GM18505 (cell line): ENCODE measurements around the gene ERN1.
A peak's percentile ranks its signal among the peaks of the same experiment; 100 is the strongest.

Experiments used
- ATAC-seq: cut with Tn5 transposase; IDR thresholded peaks from one replicate; pipeline ENCODE4 v1.9.1; 2021; ENCODE audit not compliant: unreplicated experiment
- POLR2A ChIP-seq: IDR thresholded peaks from 4 replicates; pipeline ENCODE4 v1.6.1; 2011; ENCODE audit warnings: borderline replicate concordance; ENCODE audit not compliant: insufficient read depth, insufficient read length; ENCODE audit errors: extremely low read depth

Gene ERN1

GRCh38 chr17:64087252-64088005 lies 42.5 kb downstream of the ERN1 start:
- no peak for ATAC-seq
- TF ChIP-seq POLR2A: no peak

GRCh38 chr17:64085650-64086005 lies 44.3 kb downstream of the ERN1 start:
- no peak for ATAC-seq
- no peak for TF ChIP-seq POLR2A

GRCh38 chr17:64084940-64085649 lies 44.8 kb downstream of the ERN1 start:
- TF ChIP-seq POLR2A: no peak
- ATAC-seq: no peak

GRCh38 chr17:64084086-64084939 lies 45.6 kb downstream of the ERN1 start:
- no peak for TF ChIP-seq POLR2A
- no peak for ATAC-seq

GRCh38 chr17:64083563-64084085 lies 46.3 kb downstream of the ERN1 start:
- no peak for TF ChIP-seq POLR2A
- no peak for ATAC-seq

- ATAC-seq: no peak
- TF ChIP-seq POLR2A: no peak
Measured at GRCh38 chr17:64083093-64083492, 46.9 kb downstream of the ERN1 start.

GRCh38 chr17:64081802-64082799 lies 47.8 kb downstream of the ERN1 start:
- ATAC-seq: no peak
- no peak for TF ChIP-seq POLR2A

- no peak for TF ChIP-seq POLR2A
- ATAC-seq: no peak
Measured at GRCh38 chr17:64080174-64080618, 49.7 kb downstream of the ERN1 start.

GRCh38 chr17:64077379-64077778 lies 52.6 kb downstream of the ERN1 start:
- TF ChIP-seq POLR2A: no peak
- ATAC-seq: no peak

GRCh38 chr17:64075913-64076312 lies 54.0 kb downstream of the ERN1 start:
- TF ChIP-seq POLR2A: no peak
- ATAC-seq: no peak

GRCh38 chr17:64074704-64075426 lies 55.1 kb downstream of the ERN1 start:
- no peak for TF ChIP-seq POLR2A
- peak; percentile 6 for ATAC-seq
